Measurements from ENCODE around the gene PDE3B. TPM values are rescaled to one million over a fixed set of nuclear protein-coding genes. Genes with fewer than 3 reads are reported as not detected.
"Not testable (repeated sequence)": the region's sequence is repeated elsewhere in the genome, so short reads cannot be mapped to it uniquely, and the experiment has no call there.

PDE3B gene
- total RNA-seq, 6 donors from 2014 or later, result 19.3 to 62.7 (median 25.2) TPM

DNA sequence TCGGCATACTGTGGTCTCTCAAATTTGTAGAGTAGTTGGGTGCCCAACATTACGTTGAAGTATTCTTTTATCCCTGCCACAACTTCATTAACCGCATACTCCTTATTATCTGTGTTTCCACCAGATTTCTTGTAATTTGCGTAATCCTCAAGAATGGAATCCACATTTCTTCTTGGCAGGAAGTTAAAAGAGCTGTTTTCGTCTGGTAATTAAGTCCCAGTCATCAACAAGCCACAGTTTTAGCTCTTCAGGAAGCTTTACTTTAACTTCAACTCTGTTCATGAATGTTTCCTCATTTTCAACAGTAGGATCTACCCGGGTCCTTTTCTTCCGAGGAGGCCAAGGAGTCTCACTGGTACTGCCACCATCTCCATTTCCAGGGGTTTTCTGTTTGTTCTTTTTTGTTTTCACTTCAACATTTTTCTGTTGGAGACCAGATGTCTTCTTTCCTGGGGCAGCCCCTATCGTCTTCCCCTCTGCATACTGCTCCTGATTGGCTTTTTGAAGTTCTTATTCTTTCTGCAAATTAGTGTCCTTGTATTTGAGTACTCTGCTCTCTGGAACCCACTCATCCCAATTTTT lies 30.3 kb downstream of the PDE3B start:
- ATAC-seq (ENCODE audit: low FRiP score in 2 of 2) (no peak), DNase-seq (no peak)
- TF ChIP-seq, protein P1, sequence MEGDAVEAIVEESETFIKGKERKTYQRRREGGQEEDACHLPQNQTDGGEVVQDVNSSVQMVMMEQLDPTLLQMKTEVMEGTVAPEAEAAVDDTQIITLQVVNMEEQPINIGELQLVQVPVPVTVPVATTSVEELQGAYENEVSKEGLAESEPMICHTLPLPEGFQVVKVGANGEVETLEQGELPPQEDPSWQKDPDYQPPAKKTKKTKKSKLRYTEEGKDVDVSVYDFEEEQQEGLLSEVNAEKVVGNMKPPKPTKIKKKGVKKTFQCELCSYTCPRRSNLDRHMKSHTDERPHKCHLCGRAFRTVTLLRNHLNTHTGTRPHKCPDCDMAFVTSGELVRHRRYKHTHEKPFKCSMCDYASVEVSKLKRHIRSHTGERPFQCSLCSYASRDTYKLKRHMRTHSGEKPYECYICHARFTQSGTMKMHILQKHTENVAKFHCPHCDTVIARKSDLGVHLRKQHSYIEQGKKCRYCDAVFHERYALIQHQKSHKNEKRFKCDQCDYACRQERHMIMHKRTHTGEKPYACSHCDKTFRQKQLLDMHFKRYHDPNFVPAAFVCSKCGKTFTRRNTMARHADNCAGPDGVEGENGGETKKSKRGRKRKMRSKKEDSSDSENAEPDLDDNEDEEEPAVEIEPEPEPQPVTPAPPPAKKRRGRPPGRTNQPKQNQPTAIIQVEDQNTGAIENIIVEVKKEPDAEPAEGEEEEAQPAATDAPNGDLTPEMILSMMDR (IDR thresholded peaks at IDR 0.05), result no peak
- TF ChIP-seq POLR2AphosphoS5 (IDR thresholded peaks at IDR 0.05), result no peak
- no peak for TF ChIP-seq POLR2A (IDR thresholded peaks at IDR 0.05)
- no peak for TF ChIP-seq EP300 (IDR thresholded peaks at IDR 0.05)
- H3K4me3 ChIP-seq, result no peak overlapping the region
- H3K9me3 ChIP-seq, result no peaks in the 10 kb centered on the region
- 61 to 70% methylated on average over 8 of the region's 8 CpGs for WGBS, 2 donors
- H3K27ac ChIP-seq, result peak overlapping the region in 2 of 4 donors; percentile 4 to 30
- H3K27me3 ChIP-seq, result no peaks in the 10 kb centered on the region
- H3K4me1 ChIP-seq, result no peaks in the 10 kb centered on the region
- H3K36me3 ChIP-seq, result no peaks in the 10 kb centered on the region

DNA sequence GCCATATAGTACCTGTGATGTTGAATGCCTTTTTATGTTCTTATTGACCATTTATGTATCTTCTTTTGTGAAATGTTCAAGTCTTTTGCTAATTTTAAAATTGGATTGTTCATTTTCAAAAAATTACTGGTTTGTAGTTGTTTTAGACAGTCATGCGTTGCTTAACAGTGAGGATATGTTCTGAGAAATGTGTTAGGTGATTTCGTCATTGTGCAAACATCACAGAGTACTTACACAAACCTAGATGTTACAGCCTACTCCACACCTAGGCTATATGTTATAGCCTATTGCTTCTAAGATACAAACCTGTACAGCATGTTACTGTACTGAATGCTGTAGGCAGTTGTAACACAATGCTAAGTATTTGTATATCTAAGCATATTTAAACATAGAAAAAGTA lies 32.5 kb downstream of the PDE3B start:
- TF ChIP-seq EP300 (IDR thresholded peaks at IDR 0.05) (no peak), POLR2AphosphoS5 (IDR thresholded peaks at IDR 0.05) (no peak), POLR2A (IDR thresholded peaks at IDR 0.05) (no peak)
- TF ChIP-seq, protein P1 (IDR thresholded peaks at IDR 0.05), result no peak

DNA sequence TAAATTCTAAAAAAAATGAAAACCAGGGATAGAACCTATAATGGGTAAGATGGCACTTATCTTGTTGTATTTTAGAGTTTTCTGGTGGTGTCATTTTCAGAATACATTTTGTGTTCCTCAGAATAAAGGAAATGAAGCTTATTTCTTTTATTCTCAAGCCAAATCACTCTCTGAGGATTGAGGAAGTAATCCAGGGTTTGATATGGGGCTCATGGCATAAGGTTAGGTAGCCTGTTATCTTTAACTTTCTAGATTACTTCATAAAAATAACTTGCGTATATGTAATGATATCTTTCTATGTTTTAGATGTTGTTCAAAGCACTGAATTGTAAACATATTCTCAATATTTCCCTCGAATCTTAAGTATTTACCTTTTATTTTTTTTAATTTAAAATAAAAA lies 33.5 kb downstream of the PDE3B start:
- WGBS, 2 donors, result 91 to 92% methylated on average over 2 of the region's 2 CpGs
- ATAC-seq (ENCODE audit: low FRiP score in 2 of 2) (no peak), DNase-seq (no peak)
- no peaks in the 10 kb centered on the region for H3K27me3 ChIP-seq
- H3K4me3 ChIP-seq, result no peak overlapping the region
- H3K4me1 ChIP-seq, result no peaks in the 10 kb centered on the region
- H3K36me3 ChIP-seq, result no peaks in the 10 kb centered on the region
- H3K27ac ChIP-seq, result no peak overlapping the region
- no peak for TF ChIP-seq EP300 (IDR thresholded peaks at IDR 0.05)
- no peak for TF ChIP-seq POLR2A (IDR thresholded peaks at IDR 0.05)
- TF ChIP-seq, protein P1 (IDR thresholded peaks at IDR 0.05), result no peak
- TF ChIP-seq POLR2AphosphoS5 (IDR thresholded peaks at IDR 0.05), result no peak
- H3K9me3 ChIP-seq, result no peaks in the 10 kb centered on the region

More for the DNA sequence above, 32.5 kb downstream of the PDE3B start:
- ATAC-seq (ENCODE audit: low FRiP score in 2 of 2) (no peak), DNase-seq (no peak)
- Histone ChIP-seq H3K4me1 (no peaks in the 10 kb centered on the region), H3K27me3 (no peaks in the 10 kb centered on the region), H3K9me3 (no peaks in the 10 kb centered on the region), H3K36me3 (no peaks in the 10 kb centered on the region), H3K27ac (no peak overlapping the region), H3K4me3 (no peak overlapping the region)
- WGBS, 2 donors, result 46 to 64% methylated on average over 2 of the region's 2 CpGs

DNA sequence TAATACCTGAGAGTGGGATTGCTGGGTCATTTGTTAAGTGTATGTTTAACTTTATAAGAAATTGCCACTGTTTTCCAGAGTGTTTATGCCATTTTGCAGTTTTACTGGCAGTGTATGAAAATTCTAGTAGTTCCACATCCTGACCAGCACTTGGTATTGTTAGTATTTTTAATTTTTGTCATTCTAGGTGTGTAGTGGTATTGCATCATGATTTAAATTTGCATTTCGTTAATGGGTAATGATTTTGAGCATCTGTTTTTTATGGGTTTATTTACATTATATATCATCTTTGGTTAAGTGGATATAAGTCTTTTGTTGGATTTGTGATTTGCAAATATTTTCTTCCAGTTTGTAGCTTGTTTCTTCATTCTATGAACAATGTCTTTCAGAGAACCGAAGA lies 34.7 kb downstream of the PDE3B start:
- H3K9me3 ChIP-seq, result no peaks in the 10 kb centered on the region
- WGBS, 2 donors, result 70 to 94% methylated on average over 2 of the region's 2 CpGs
- H3K36me3 ChIP-seq, result no peaks in the 10 kb centered on the region
- no peaks in the 10 kb centered on the region for H3K27me3 ChIP-seq
- ATAC-seq (ENCODE audit: low FRiP score in 2 of 2), result no peak
- H3K4me1 ChIP-seq, result no peaks in the 10 kb centered on the region
- H3K27ac ChIP-seq, result no peak overlapping the region
- no peak overlapping the region for H3K4me3 ChIP-seq
- no peak for TF ChIP-seq POLR2A (IDR thresholded peaks at IDR 0.05)
- TF ChIP-seq POLR2AphosphoS5 (IDR thresholded peaks at IDR 0.05), result no peak
- TF ChIP-seq EP300 (IDR thresholded peaks at IDR 0.05), result no peak
- TF ChIP-seq, protein P1 (IDR thresholded peaks at IDR 0.05), result no peak
- no peak for DNase-seq

DNA sequence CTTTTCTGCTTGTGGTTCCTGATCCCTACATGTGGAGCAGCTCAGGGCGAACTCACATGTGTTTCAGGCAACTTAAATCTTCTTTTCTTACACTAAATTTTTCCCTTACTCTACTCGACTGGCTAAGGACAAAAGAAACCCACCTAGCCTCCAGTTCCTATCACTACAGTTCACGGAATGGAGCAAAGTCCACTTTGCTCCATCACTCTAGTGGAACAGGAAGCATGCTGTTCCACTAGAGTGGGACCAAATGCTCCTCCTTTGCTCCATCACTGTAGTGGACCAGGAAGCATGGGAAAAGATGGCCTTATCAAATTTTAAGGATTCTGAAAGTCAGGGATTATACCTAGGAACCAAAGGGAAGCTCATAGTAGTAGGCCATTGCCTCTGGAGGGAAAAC lies 36.1 kb downstream of the PDE3B start:
- no peak for ATAC-seq (ENCODE audit: low FRiP score in 2 of 2)
- no peak for DNase-seq
- H3K4me3 ChIP-seq, result no peak overlapping the region
- no peaks in the 10 kb centered on the region for H3K4me1 ChIP-seq
- H3K27ac ChIP-seq, result no peak overlapping the region
- 96 to 97% methylated on average over 3 of the region's 3 CpGs for WGBS, 2 donors
- H3K27me3 ChIP-seq, result no peaks in the 10 kb centered on the region
- H3K36me3 ChIP-seq, result no peaks in the 10 kb centered on the region
- H3K9me3 ChIP-seq, result no peaks in the 10 kb centered on the region
- TF ChIP-seq, protein P1 (IDR thresholded peaks at IDR 0.05), result no peak
- no peak for TF ChIP-seq POLR2AphosphoS5 (IDR thresholded peaks at IDR 0.05)
- no peak for TF ChIP-seq EP300 (IDR thresholded peaks at IDR 0.05)
- no peak for TF ChIP-seq POLR2A (IDR thresholded peaks at IDR 0.05)

DNA sequence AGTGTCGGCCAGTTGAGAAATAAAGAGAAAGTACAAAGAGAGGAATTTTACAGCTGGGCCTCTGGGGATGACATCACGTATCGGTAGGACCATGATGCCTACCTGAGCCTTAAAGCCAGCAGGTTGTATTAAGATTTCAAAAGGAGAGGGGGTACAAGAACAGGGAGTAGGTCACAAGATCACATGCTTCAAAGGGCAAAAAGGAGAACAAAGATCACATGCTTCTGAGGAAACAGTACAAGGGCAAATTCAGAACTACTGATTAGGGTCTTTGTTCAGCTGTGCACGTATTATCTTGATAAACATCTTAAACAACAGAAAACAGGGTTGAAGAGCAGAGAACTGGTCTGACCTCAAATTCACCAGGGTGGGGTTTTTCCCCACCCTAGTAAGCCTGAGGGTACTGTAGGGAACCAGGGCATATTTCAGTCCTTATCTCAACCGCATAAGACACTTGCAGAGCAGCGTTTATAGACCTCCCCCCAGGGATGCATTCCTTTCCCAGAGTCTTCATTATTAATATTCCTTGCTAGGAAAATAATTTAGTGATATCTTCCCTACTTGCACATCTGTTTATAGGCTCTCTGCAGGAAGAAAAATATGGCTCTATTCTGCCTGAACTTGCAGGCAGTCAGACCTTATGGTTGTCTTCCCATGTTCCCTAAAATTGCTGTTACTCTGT lies 40.8 kb downstream of the PDE3B start:
- not testable (repeated sequence) for H3K27ac ChIP-seq; H3K4me3 ChIP-seq; H3K27me3 ChIP-seq; ATAC-seq (ENCODE audit: low FRiP score in 2 of 2); H3K9me3 ChIP-seq; H3K4me1 ChIP-seq; DNase-seq; H3K36me3 ChIP-seq
- WGBS, 2 donors, result 86% methylated on average over 6 of the region's 6 CpGs

Measured in upper lobe of left lung (tissue), 6 donors.